Kasumi-1 (cell line): ENCODE results near the gene COLGALT1.

Experiments used
- DNase-seq, 2 experiments: peaks; one replicate each; lab custom pipeline; 2025; lab: John Stamatoyannopoulos, UW

Gene COLGALT1

GRCh38 chr19:17599780-17600179, 44.3 kb downstream of the COLGALT1 start:
- no peak for DNase-seq

GRCh38 chr19:17601683-17602082, 46.2 kb downstream of the COLGALT1 start:
- no peak for DNase-seq

- no peak for DNase-seq
Observed at GRCh38 chr19:17602217-17602616, 46.8 kb downstream of the COLGALT1 start.

- peak; percentile 34 to 61 for DNase-seq
Observed at GRCh38 chr19:17602872-17603510, 47.5 kb downstream of the COLGALT1 start.

- DNase-seq = no peak
Observed at GRCh38 chr19:17604372-17605025, 49.0 kb downstream of the COLGALT1 start.

- DNase-seq = no peak
Observed at GRCh38 chr19:17605117-17605516, 49.7 kb downstream of the COLGALT1 start.

- peak; percentile 88 to 89 for DNase-seq
Observed at GRCh38 chr19:17605761-17606589, 50.5 kb downstream of the COLGALT1 start.

GRCh38 chr19:17606590-17607185, 51.2 kb downstream of the COLGALT1 start:
- peak in 1 of 2 experiments; percentile 88 for DNase-seq

GRCh38 chr19:17607936-17608335, 52.5 kb downstream of the COLGALT1 start:
- no peak for DNase-seq

- peak; percentile 46 to 54 for DNase-seq
Observed at GRCh38 chr19:17610384-17610783, 54.9 kb downstream of the COLGALT1 start.

GRCh38 chr19:17611462-17612244, 56.2 kb downstream of the COLGALT1 start:
- no peak for DNase-seq

- no peak for DNase-seq
Observed at GRCh38 chr19:17614476-17614875, 59.0 kb downstream of the COLGALT1 start.

- DNase-seq = peak in 1 of 2 experiments; percentile 30
Observed at GRCh38 chr19:17615889-17616685, 60.6 kb downstream of the COLGALT1 start.

GRCh38 chr19:17616686-17616960, 61.2 kb downstream of the COLGALT1 start:
- no peak for DNase-seq

GRCh38 chr19:17616961-17617806, 61.7 kb downstream of the COLGALT1 start:
- peak in 1 of 2 experiments; percentile 6 for DNase-seq

- DNase-seq = no peak
Observed at GRCh38 chr19:17617807-17618192, 62.4 kb downstream of the COLGALT1 start.

GRCh38 chr19:17618281-17618903, 62.9 kb downstream of the COLGALT1 start:
- DNase-seq = no peak

- DNase-seq = no peak
Observed at GRCh38 chr19:17618936-17619335, 63.5 kb downstream of the COLGALT1 start.

- no peak for DNase-seq
Observed at GRCh38 chr19:17620696-17621095, 65.2 kb downstream of the COLGALT1 start.
